ENCODE data around the gene CIART. TPM values are rescaled to one million over a fixed set of nuclear protein-coding genes. Genes with fewer than 3 reads are reported as not detected.
A peak's percentile ranks its signal among the peaks of the same experiment; 100 is the strongest.

The CIART gene
- total RNA-seq, 1 donor from 2014 or later, result 8.7 TPM

DNA sequence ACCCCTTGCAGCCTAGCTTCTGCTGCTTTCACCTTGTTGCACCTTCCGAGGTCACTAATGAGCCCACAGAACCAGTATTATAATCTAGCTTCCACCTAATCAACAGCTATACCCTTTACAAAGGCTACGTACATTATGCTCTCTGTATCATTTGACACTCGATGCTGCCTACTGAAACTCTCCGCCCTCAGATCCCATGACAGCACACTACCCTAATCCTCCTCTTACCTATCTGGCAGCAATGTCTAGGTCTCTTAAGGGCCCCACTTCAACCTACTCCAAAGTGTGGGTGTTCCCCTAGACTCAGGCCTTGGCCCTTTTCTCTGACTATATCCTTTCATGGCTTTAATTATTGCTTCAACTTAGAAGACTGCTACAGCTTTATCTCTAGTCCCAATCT lies 6.5 kb downstream of the CIART start:
- H3K9me3 ChIP-seq (replicated peaks), result no peaks in the 10 kb centered on the region
- H3K4me3 ChIP-seq, result no peak overlapping the region
- TF ChIP-seq, protein P1, sequence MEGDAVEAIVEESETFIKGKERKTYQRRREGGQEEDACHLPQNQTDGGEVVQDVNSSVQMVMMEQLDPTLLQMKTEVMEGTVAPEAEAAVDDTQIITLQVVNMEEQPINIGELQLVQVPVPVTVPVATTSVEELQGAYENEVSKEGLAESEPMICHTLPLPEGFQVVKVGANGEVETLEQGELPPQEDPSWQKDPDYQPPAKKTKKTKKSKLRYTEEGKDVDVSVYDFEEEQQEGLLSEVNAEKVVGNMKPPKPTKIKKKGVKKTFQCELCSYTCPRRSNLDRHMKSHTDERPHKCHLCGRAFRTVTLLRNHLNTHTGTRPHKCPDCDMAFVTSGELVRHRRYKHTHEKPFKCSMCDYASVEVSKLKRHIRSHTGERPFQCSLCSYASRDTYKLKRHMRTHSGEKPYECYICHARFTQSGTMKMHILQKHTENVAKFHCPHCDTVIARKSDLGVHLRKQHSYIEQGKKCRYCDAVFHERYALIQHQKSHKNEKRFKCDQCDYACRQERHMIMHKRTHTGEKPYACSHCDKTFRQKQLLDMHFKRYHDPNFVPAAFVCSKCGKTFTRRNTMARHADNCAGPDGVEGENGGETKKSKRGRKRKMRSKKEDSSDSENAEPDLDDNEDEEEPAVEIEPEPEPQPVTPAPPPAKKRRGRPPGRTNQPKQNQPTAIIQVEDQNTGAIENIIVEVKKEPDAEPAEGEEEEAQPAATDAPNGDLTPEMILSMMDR (IDR thresholded peaks at IDR 0.05; ENCODE audit: borderline replicate concordance), result no peak
- no peaks in the 10 kb centered on the region for H3K27me3 ChIP-seq (ENCODE audit: low read depth)
- peaks cover 24% of the 10 kb centered on the region for H3K36me3 ChIP-seq
- no peak overlapping the region for H3K27ac ChIP-seq (replicated peaks)
- H3K4me1 ChIP-seq, result peaks cover 16% of the 10 kb centered on the region
- no peak for DNase-seq
- intact Hi-C loops (cut with micrococcal nuclease), result no loop called here

DNA sequence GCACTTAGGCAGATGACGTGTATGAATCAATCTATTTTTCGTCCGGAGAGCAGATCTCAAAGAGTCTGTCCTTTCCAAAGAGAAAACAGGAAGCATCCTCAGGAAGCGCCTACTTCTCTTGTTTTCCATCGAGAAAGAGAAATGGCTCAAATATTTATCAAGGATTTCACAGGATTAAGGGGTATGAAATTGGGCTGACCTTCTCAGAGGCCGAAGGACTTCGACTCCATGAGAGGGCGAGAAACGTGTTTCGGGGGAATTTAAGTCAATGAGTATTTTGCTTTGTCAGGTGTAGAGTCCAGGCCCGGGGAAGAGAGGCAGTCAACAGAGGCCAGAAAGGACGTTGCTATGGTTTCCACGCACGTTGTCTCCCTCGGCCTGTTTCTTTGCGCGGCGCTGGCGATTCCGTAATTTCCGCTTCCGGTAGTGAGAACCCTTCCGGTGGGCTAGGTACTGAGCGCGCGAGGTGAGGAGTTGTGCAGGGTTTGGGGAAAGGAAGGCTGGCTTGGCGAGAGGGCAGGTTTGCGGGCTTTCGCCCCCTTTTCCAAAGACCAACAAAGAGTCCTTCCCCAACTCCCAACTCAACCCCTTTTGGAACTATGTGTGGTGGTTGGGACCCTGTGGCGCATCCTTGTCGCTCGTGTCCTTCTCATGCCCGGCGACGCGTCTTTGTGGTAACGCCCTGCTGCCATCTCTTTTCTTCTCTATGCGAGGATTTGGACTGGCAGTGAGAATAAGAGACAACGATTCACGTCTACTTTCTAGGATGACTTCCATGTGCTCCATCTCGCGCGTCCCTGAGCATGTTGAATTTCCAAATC lies 11.3 kb downstream of the CIART start, which contains the start of gene MRPS21:
Gene MRPS21 (plus strand): TSS at position 429 of the 821 bp plus-strand sequence. CDS start 506 bp downstream, outside the sequence.
- Histone ChIP-seq H3K4me3 (peak within 1 kb of the TSS; percentile 85), H3K27me3 (ENCODE audit: low read depth) (no peaks in the 10 kb centered on the region), H3K27ac (replicated peaks) (peak within 1 kb of the TSS; percentile 90), H3K36me3 (peaks cover 24% of the 10 kb centered on the region), H3K4me1 (peaks cover 29% of the 10 kb centered on the region), H3K9me3 (replicated peaks) (no peaks in the 10 kb centered on the region)
- DNase-seq, result peak; percentile 87
- intact Hi-C loops (cut with micrococcal nuclease), result no loop called here
- TF ChIP-seq, protein P1 (IDR thresholded peaks at IDR 0.05; ENCODE audit: borderline replicate concordance), result no peak

DNA sequence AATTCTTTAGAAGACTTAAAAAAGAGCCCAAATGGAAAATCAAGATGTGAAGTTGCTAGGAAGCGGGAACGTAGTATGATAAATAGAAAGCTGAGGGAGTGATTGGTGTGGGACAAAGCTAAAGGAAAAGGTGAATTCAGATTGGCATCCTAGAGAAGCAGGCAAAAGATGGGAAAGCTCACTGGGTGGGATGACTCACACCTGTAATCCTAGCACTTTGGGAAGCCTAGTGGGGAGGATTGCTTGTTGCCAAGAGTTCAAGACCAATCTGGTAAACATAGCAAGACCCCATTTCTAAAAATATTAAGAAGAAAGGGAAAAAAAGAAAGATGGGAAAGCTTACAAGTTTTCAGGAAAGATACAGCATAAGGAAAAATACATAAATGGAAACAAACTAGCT lies 13.1 kb downstream of the CIART start:
- intact Hi-C loops (cut with micrococcal nuclease), result no loop called here
- TF ChIP-seq, protein P1 (IDR thresholded peaks at IDR 0.05; ENCODE audit: borderline replicate concordance), result no peak
- H3K36me3 ChIP-seq, result peaks cover 42% of the 10 kb centered on the region
- no peaks in the 10 kb centered on the region for H3K27me3 ChIP-seq (ENCODE audit: low read depth)
- no peak for DNase-seq
- H3K4me1 ChIP-seq, result peaks cover 29% of the 10 kb centered on the region
- H3K9me3 ChIP-seq (replicated peaks), result no peaks in the 10 kb centered on the region
- no peak overlapping the region for H3K4me3 ChIP-seq
- no peak overlapping the region for H3K27ac ChIP-seq (replicated peaks)

DNA sequence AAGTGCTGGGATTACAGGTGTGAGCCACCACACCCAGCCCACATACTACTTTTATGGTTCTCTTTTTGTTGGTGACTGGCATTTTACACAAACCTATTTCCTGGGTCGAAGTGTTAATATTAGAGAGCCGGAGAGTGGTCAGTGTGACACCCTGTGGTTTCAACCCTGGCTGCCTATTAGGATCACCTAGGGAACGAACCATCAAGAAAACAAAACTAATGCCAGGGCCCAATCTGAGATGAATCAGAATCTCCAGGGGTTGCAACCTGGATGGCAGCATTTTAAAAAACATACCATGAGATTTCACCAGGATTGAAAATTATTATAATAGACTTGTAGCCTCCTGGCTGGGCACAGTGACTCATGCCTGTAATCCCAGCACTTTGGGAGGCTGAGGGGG lies 17.4 kb downstream of the CIART start:
- H3K27ac ChIP-seq (replicated peaks), result no peak overlapping the region
- no peak for DNase-seq
- TF ChIP-seq, protein P1 (IDR thresholded peaks at IDR 0.05; ENCODE audit: borderline replicate concordance), result no peak
- no peaks in the 10 kb centered on the region for H3K9me3 ChIP-seq (replicated peaks)
- intact Hi-C loops (cut with micrococcal nuclease), result no loop called here
- H3K27me3 ChIP-seq (ENCODE audit: low read depth), result no peaks in the 10 kb centered on the region
- no peak overlapping the region for H3K4me3 ChIP-seq
- H3K4me1 ChIP-seq, result peaks cover 11% of the 10 kb centered on the region
- H3K36me3 ChIP-seq, result peaks cover 70% of the 10 kb centered on the region

DNA sequence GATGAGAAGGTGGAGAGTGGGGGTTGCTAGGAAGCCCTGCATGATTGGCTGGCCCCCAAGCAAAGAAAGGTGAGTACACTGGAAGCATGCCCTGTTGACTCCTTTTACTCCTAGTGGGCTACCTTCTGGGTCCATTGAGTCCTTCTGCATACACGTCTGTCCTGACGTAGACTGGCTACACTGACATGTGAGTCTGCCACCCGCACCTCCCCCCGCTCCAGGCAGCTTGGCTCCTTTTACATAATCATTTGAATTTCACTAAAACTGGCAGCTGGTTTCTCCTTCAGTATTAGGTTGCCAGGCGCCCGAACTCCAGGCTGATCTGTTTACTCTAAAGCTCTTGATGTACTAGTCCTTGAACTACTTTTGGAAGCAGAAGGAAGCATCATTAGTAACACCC lies 20.0 kb downstream of the CIART start:
- H3K36me3 ChIP-seq, result peaks cover 77% of the 10 kb centered on the region
- no peak for DNase-seq
- H3K27ac ChIP-seq (replicated peaks), result no peak overlapping the region
- no peak overlapping the region for H3K4me3 ChIP-seq
- no peaks in the 10 kb centered on the region for H3K27me3 ChIP-seq (ENCODE audit: low read depth)
- TF ChIP-seq, protein P1 (IDR thresholded peaks at IDR 0.05; ENCODE audit: borderline replicate concordance), result no peak
- intact Hi-C loops (cut with micrococcal nuclease), result no loop called here
- no peaks in the 10 kb centered on the region for H3K4me1 ChIP-seq
- H3K9me3 ChIP-seq (replicated peaks), result no peaks in the 10 kb centered on the region
